Mucosa of rectum (tissue), 2 donors: ENCODE measurements around the gene ABCC5.

Experiments
- H3K27ac ChIP-seq, 2 donors: one replicate each; pipeline ENCODE4 v1.7.0; 2013; ENCODE audit warnings: inconsistent platforms in 2 of 2, low read depth in 2 of 2, low read length in 2 of 2
- H3K27me3 ChIP-seq, 2 donors: one replicate each; pipeline ENCODE4 v1.7.0; 2013; ENCODE audit warnings: low read length in 2 of 2; ENCODE audit not compliant: control insufficient read depth in 2 of 2, insufficient read depth in 2 of 2
- H3K36me3 ChIP-seq, 2 donors: one replicate each; pipeline ENCODE4 v1.7.0; 2013; ENCODE audit warnings: low read length in 2 of 2; ENCODE audit not compliant: control insufficient read depth in 2 of 2, insufficient read depth in 2 of 2
- H3K4me1 ChIP-seq, 2 donors: one replicate each; pipeline ENCODE4 v1.7.0; 2013; ENCODE audit warnings: low read length in 2 of 2, mild to moderate bottlenecking in 1 of 2; ENCODE audit not compliant: control insufficient read depth in 2 of 2, insufficient read depth in 2 of 2
- H3K4me3 ChIP-seq, 2 donors: one replicate each; pipeline ENCODE4 v1.7.0; 2013; ENCODE audit warnings: low read length in 2 of 2
- H3K9ac ChIP-seq, 2 donors: one replicate each; pipeline ENCODE4 v1.7.0; 2013; ENCODE audit warnings: low read length in 2 of 2, low read depth in 1 of 2, mild to moderate bottlenecking in 1 of 2
- H3K9me3 ChIP-seq, 2 donors: one replicate each; pipeline ENCODE4 v1.7.0; 2013; ENCODE audit warnings: low read length in 2 of 2; ENCODE audit not compliant: control insufficient read depth in 2 of 2
- donor health status: healthy.
- donor health status: Normal muscosa, but diverticular disease.

ABCC5 gene

DNA sequence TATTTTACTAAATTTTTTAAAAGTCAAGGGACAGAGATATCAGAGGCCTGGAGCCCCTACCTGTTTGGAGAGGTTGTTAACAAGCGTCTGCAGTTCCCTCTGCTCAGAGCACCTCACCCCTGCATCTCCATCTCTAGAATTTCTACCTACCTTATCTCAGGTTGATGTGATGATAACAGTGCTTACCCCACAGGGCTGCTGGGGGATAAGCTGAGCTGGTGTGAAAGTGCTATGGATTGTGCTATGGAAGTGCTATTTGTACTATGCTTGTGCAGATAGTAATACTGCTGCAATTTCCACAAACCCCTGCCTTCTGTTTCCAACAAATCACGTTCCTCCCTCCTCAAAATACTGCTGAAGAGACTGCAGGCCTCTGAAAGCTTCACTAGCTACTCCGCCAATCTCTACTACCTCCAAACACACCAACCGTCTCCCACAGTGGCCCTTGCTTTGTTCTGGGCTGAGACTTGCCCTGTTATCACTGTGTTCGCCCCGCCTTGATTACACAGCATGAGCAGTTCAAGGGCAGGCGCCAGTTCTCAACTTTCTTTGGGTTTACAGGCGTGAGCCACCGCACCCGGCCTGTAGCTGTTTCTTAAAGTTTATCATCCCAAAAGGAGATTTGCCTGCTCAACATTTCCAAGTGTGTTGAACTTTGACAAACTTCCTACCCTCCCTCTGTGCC lies 104.6 kb downstream of the ABCC5 start:
- H3K27me3 ChIP-seq, result no peaks in the 10 kb centered on the region
- no peak overlapping the region for H3K27ac ChIP-seq
- H3K4me3 ChIP-seq, result no peak overlapping the region
- no peaks in the 10 kb centered on the region for H3K9me3 ChIP-seq
- H3K9ac ChIP-seq, result no peak overlapping the region
- H3K4me1 ChIP-seq, result peaks cover 0 to 3% of the 10 kb centered on the region in 2 donors
- no peaks in the 10 kb centered on the region for H3K36me3 ChIP-seq

DNA sequence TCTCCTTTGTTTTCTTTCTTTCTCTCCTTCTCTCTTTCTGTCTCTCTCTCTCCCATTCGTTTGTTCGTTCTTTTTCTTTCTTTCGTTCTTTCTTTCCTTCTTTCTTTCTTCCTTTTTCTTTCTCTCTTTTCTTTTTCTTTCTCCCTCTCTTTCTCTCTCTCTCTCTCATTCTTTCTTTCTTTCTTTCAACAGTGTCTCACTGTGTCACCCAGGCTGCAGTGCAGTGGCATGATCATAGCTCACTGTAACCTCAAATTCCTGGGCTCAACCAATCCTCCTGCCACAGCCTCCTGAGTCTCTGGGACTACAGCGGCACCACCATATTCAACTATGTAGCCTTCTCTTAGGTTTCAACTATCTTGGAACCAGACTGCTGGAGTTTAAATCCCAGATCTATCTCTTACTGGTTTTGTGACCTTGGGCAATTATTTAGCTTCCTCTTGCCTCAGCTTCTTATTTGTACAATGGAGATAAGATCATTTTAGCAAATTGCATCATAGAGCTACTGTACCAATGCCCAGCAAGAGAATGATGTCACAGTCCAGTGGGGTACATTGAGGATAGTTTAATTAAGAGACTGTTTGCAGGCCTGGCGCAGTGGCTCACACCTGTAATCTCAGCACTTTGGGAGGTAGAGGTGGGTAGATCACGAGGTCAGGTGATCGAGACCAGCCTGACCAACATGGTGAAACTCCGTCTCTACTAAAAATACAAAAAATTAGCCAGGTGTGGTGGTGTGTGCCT lies 105.7 kb downstream of the ABCC5 start:
- Histone ChIP-seq H3K9me3 (no peaks in the 10 kb centered on the region), H3K4me1 (peaks cover 0 to 3% of the 10 kb centered on the region in 2 donors), H3K9ac (no peak overlapping the region), H3K27ac (no peak overlapping the region), H3K36me3 (no peaks in the 10 kb centered on the region), H3K27me3 (no peaks in the 10 kb centered on the region), H3K4me3 (no peak overlapping the region)

GRCh38 chr3:183911087-183911486 lies 106.6 kb downstream of the ABCC5 start:
- Histone ChIP-seq H3K9me3 (no peaks in the 10 kb centered on the region), H3K36me3 (no peaks in the 10 kb centered on the region), H3K27me3 (no peaks in the 10 kb centered on the region), H3K9ac (no peak overlapping the region), H3K27ac (no peak overlapping the region), H3K4me3 (no peak overlapping the region), H3K4me1 (peaks cover 0 to 3% of the 10 kb centered on the region in 2 donors)

GRCh38 chr3:183909030-183909600 lies 108.6 kb downstream of the ABCC5 start:
- H3K9me3 ChIP-seq, result no peaks in the 10 kb centered on the region
- no peaks in the 10 kb centered on the region for H3K27me3 ChIP-seq
- H3K36me3 ChIP-seq, result no peaks in the 10 kb centered on the region
- peaks cover 0 to 3% of the 10 kb centered on the region in 2 donors for H3K4me1 ChIP-seq
- H3K27ac ChIP-seq, result no peak overlapping the region
- H3K4me3 ChIP-seq, result no peak overlapping the region
- no peak overlapping the region for H3K9ac ChIP-seq

- Histone ChIP-seq H3K36me3 (no peaks in the 10 kb centered on the region), H3K9me3 (no peaks in the 10 kb centered on the region), H3K27ac (no peak overlapping the region), H3K27me3 (no peaks in the 10 kb centered on the region), H3K9ac (no peak overlapping the region), H3K4me3 (no peak overlapping the region), H3K4me1 (peaks cover 0 to under 1% of the 10 kb centered on the region in 2 donors)
Measured at GRCh38 chr3:183907911-183908331, 109.8 kb downstream of the ABCC5 start.

DNA sequence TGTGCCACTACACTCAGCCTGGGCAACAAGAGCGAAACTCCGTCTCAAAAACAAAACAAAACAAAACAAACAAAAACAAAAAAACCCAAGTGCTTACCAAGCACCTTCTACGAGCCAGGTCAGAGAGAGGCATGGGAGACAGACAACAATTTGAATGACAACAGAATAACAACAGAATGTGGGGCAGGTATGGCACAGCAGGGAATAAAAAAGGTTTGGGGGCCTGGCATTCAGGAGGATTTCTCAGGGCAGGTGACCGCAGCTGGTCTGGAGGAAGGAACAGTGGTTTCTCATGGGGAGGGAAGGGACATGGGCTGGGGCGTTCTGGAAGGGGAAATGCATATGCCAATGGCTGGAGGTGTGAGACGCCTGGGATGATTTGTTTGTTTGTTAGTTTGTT lies 110.5 kb downstream of the ABCC5 start:
- H3K9ac ChIP-seq, result no peak overlapping the region
- H3K4me3 ChIP-seq, result no peak overlapping the region
- H3K9me3 ChIP-seq, result no peaks in the 10 kb centered on the region
- no peaks in the 10 kb centered on the region for H3K4me1 ChIP-seq
- no peaks in the 10 kb centered on the region for H3K36me3 ChIP-seq
- H3K27me3 ChIP-seq, result no peaks in the 10 kb centered on the region
- no peak overlapping the region for H3K27ac ChIP-seq

GRCh38 chr3:183906234-183906921 lies 111.3 kb downstream of the ABCC5 start:
- H3K4me3 ChIP-seq, result no peak overlapping the region
- H3K9me3 ChIP-seq, result no peaks in the 10 kb centered on the region
- no peaks in the 10 kb centered on the region for H3K27me3 ChIP-seq
- no peak overlapping the region for H3K27ac ChIP-seq
- H3K4me1 ChIP-seq, result no peaks in the 10 kb centered on the region
- no peak overlapping the region for H3K9ac ChIP-seq
- H3K36me3 ChIP-seq, result no peaks in the 10 kb centered on the region

GRCh38 chr3:183904833-183905780 lies 112.6 kb downstream of the ABCC5 start:
- H3K9me3 ChIP-seq, result no peaks in the 10 kb centered on the region

DNA sequence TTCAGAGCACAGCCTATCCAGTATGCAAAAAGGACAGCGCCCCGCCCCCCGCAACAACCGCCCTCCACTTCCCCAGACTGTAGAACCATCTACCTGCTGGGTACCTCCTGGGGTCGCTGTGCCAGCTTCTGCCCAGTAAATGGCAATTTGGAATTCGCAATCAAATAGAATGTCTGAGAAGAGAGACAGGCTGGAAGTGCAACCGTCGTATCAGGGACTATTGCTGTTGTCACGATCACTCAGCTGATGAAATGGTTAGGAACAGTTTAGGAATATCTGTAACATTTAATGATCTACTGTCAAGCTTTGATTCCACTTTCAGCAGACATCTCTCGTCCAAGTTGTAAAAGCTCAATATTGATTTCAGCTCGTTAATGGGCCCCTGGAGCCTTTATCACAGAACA lies 119.7 kb downstream of the ABCC5 start:
- H3K4me3 ChIP-seq, result no peak overlapping the region
- H3K9me3 ChIP-seq, result no peaks in the 10 kb centered on the region
- H3K27me3 ChIP-seq, result peaks cover 0 to 4% of the 10 kb centered on the region in 2 donors

More at GRCh38 chr3:183904833-183905780, 112.6 kb downstream of the ABCC5 start:
- Histone ChIP-seq H3K27ac (no peak overlapping the region), H3K36me3 (no peaks in the 10 kb centered on the region), H3K9ac (no peak overlapping the region), H3K27me3 (no peaks in the 10 kb centered on the region), H3K4me1 (no peaks in the 10 kb centered on the region), H3K4me3 (no peak overlapping the region)

More for the DNA sequence above, 119.7 kb downstream of the ABCC5 start:
- Histone ChIP-seq H3K4me1 (peaks cover 0 to under 1% of the 10 kb centered on the region in 2 donors), H3K9ac (no peak overlapping the region), H3K36me3 (no peaks in the 10 kb centered on the region), H3K27ac (no peak overlapping the region)
